Right atrium auricular region (tissue), 2 donors: ENCODE measurements around the gene OSBPL7. TPM values are rescaled to one million over a fixed set of nuclear protein-coding genes. Genes with fewer than 3 reads are reported as not detected.

Experiments used
- DNase-seq: peaks from one replicate; pipeline ENCODE4 v3.0.0-alpha.2; 2019; ENCODE audit warnings: low spot score
- H3K27ac ChIP-seq, 2 donors: fragments of 200-600 bp; sonication (generic); 1 replicate in 1 of 2; 2 replicates in 1 of 2; pipeline ENCODE4 v1.5.1; 2016 to 2019
- H3K27me3 ChIP-seq, 2 donors: fragments of 200-600 bp; sonication (generic); one replicate each; pipeline versions ENCODE4 v1.5.1 to v1.6.0; 2017 to 2019
- H3K36me3 ChIP-seq: fragments of 200-600 bp; sonication (generic); one replicate; pipeline ENCODE4 v1.5.1; 2016
- H3K4me1 ChIP-seq, 2 donors: fragments of 200-600 bp; sonication (generic); one replicate each; pipeline versions ENCODE4 v1.5.1 to v1.6.0; 2017 to 2019
- H3K4me3 ChIP-seq, 2 donors: fragments of 200-600 bp; sonication (generic); 1 replicate in 1 of 2; 2 replicates in 1 of 2; pipeline ENCODE4 v1.5.1; 2017 to 2019; ENCODE audit warnings: mild to moderate bottlenecking in 1 of 2, moderate library complexity in 1 of 2
- H3K9me3 ChIP-seq, 2 donors: fragments of 200-600 bp; sonication (generic); one replicate each; pipeline ENCODE4 v1.5.1; 2019
- total RNA-seq, 2 donors: library from RNA; depleted of rRNA; stranded (reverse); fragments of >200 nt; gene quantifications; one replicate each; pipeline ENCODE4 v1.1.0, GENCODE V29; 2016
- TF ChIP-seq, protein P1 (sequence below), 2 donors: fragments of 200-600 bp; sonication (generic); IDR thresholded peaks; one replicate each; pipeline ENCODE4 v1.5.1; 2019; ENCODE audit warnings: antibody characterized with exemption in 2 of 2

The OSBPL7 gene
- total RNA-seq, 2 donors from 2014 or later, result 2.3 to 3.6 TPM

DNA sequence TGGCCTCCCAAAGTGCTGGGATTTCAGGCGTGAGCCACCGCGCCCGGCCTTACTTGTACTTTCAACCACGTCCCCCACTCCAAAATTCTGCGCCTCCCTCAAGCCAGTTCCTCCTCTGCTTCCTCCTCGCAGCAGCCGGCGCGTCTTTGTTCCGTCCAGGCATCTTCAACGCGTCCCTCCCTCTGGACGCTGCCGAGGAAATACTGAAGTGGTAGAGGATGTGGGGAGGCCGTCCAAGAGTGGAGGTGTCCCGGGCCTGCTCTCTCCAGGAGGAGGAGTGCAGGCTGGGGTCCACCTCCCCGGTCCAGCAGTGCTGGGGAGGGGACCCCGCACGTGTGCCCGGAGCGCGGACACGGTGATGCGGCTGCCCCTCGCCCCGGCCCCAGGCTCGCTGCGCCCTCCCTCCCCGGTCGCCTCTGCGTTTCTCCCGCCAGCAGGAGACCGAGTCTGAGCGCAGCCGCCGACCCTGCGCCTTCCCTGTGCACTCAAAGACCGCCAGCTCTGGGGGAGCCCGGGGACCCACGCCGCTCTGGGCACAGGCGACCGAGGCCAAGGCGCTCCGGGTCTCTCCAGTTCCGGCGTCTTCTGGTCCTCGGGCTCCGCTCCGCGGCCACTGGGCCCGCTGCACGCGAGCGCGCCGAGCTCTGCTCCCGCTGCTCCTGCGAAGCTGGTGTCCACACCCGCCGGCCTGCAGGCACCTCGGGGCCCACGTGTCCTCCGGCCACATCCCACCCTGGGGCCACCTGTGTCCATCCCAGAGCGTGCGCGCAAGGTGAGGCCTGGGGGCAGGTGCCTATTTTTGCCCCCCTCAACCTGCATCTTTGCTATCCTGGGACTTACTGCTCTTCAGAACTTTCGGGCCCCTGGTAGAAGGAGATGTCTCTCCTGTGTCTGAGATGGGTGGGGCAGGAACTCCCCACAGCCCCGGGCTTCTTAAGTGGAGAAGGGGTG, 31.7 kb downstream of the OSBPL7 start:
- TF ChIP-seq, protein P1, sequence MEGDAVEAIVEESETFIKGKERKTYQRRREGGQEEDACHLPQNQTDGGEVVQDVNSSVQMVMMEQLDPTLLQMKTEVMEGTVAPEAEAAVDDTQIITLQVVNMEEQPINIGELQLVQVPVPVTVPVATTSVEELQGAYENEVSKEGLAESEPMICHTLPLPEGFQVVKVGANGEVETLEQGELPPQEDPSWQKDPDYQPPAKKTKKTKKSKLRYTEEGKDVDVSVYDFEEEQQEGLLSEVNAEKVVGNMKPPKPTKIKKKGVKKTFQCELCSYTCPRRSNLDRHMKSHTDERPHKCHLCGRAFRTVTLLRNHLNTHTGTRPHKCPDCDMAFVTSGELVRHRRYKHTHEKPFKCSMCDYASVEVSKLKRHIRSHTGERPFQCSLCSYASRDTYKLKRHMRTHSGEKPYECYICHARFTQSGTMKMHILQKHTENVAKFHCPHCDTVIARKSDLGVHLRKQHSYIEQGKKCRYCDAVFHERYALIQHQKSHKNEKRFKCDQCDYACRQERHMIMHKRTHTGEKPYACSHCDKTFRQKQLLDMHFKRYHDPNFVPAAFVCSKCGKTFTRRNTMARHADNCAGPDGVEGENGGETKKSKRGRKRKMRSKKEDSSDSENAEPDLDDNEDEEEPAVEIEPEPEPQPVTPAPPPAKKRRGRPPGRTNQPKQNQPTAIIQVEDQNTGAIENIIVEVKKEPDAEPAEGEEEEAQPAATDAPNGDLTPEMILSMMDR (IDR thresholded peaks at IDR 0.05), result peak; percentile 35 to 70
- Histone ChIP-seq H3K9me3 (no peaks in the 10 kb centered on the region), H3K36me3 (no peaks in the 10 kb centered on the region), H3K4me3 (peak overlapping the region; percentile 18 to 47), H3K27ac (no peak overlapping the region), H3K27me3 (no peaks in the 10 kb centered on the region), H3K4me1 (peaks cover 0 to 10% of the 10 kb centered on the region in 2 donors)
- peak; percentile 56 for DNase-seq

DNA sequence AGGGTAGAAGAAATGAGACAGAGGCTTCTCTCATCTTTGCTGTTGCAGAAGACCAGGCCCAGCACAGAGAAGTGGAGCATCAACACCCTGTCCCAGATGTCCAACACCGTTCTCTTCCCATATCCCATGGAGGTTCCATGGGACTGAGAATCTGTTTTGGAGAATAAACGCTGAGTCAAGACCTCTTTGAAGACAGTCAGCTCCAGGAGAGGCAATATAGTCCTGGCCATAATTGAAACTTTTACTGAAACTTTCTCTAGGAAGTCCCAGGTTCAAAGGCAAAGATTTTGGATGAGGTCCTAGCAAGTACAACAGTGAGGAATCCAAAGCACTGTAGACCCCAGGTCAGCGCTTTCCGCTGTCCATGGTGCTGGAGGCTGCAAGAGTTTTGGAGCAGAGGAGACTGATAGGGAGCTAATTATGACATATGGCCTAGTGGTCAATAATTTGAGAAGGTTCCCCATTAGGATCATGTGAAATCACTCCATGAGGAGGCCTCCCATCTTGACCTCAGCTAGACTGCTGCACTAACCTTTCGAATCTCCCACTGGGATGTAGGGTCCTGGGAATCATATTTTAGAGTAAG, 36.0 kb downstream of the OSBPL7 start:
- Histone ChIP-seq H3K27ac (no peak overlapping the region), H3K9me3 (no peaks in the 10 kb centered on the region), H3K4me3 (no peak overlapping the region), H3K36me3 (no peaks in the 10 kb centered on the region), H3K27me3 (no peaks in the 10 kb centered on the region), H3K4me1 (peaks cover 0 to 10% of the 10 kb centered on the region in 2 donors)
- TF ChIP-seq, protein P1 (IDR thresholded peaks at IDR 0.05), result no peak
- DNase-seq, result no peak

DNA sequence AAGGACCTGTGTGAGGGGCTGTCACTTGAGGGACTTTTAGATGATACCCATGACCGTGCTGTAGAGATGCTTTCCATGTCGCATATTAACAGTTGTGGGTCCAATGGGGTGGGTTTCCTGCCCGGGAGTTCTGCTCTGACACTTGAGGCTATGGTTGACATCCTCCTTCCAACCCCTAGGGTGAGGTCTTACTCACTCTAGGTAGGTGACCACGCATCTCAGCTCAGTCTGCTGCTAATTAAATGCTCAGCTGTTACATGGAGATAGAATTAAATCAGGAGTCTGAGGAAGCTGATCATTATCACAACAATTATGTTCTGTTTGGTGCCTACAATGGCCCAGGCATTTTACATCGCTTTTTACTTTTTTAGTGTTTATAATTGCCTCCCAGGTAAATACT, 40.2 kb downstream of the OSBPL7 start:
- Histone ChIP-seq H3K4me1 (no peaks in the 10 kb centered on the region), H3K36me3 (no peaks in the 10 kb centered on the region), H3K27me3 (peaks cover 6 to 7% of the 10 kb centered on the region in 2 donors), H3K27ac (no peak overlapping the region), H3K4me3 (no peak overlapping the region), H3K9me3 (no peaks in the 10 kb centered on the region)
- no peak for DNase-seq
- TF ChIP-seq, protein P1 (IDR thresholded peaks at IDR 0.05), result no peak

DNA sequence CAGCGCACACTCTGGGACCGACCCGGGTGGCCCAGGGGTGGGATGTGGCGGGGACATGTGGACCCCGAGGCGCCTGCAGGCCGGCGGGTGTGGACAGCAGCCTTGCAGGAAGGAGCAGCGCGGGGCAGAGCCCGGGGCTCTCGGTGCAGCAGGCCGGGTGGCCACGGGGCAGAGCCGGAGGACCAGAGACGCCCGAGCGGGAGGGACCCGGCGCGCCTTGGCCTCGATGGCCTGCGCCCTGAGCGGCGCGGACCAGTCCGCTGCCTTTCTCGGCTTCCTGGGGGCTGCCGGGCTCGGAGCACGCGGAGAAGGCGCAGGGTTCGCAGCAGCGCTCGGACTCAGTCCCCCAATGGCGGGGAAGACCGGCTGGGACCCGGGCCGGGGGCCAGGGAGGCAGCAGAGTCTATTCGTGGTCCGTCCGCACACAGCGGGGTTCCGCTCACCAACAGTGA, 43.4 kb downstream of the OSBPL7 start:
- Histone ChIP-seq H3K36me3 (no peaks in the 10 kb centered on the region), H3K27ac (no peak overlapping the region), H3K27me3 (peaks cover 6 to 7% of the 10 kb centered on the region in 2 donors), H3K4me3 (no peak overlapping the region), H3K4me1 (no peaks in the 10 kb centered on the region), H3K9me3 (no peaks in the 10 kb centered on the region)
- DNase-seq, result no peak
- TF ChIP-seq, protein P1 (IDR thresholded peaks at IDR 0.05), result no peak

DNA sequence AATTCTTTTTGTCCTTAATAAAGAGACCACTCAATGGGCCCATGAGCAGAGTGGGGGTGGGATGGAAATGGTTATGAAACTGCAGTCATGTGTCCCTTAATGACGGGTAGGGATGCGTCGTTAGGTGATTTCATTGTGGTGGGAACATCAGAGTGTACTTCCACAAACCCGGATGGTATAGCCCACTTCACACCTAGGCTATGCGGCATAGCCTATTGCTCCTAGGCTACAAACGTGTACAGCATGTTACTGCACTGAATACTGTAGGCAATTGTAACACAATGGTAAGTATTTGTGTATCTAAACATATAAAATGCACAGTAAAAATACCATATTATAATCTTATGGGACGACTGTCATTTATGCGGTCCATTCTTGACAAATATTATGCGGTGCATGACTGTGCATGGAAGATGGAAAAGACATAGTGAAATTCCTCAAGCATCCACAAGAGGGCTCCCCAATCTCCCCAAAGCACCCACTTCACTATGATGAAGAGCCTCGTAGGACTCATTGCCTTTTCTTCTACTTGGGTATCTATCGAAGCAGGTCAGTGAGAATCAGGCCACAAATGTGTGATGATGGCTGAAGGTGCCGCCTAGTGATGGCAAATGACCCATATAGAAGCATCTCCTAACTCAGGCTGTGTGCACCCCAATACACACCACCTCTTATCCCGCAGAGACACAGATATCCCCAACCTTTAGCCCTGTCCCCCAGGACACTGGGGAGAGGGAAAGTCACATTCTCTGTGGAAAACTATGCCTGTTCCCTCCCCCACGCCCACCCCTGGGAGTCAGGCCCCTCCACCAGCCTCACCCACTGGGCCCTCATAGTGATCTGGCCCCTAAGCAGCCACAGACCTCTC, 45.0 kb downstream of the OSBPL7 start:
- Histone ChIP-seq H3K4me1 (no peaks in the 10 kb centered on the region), H3K9me3 (peaks cover 0 to under 1% of the 10 kb centered on the region in 2 donors), H3K27me3 (peaks cover 6 to 7% of the 10 kb centered on the region in 2 donors), H3K27ac (no peak overlapping the region), H3K36me3 (no peaks in the 10 kb centered on the region), H3K4me3 (no peak overlapping the region)
- DNase-seq, result no peak
- TF ChIP-seq, protein P1 (IDR thresholded peaks at IDR 0.05), result peak; percentile 26 to 64
